IMR-90 (cell line): ENCODE results near the gene TMEM176B. TPM values are rescaled to one million over a fixed set of nuclear protein-coding genes. Genes with fewer than 3 reads are reported as not detected.

Experiments
- ATAC-seq: fragments of 200-7000 bp; cut with Tn5 transposase; 2 replicates; pipeline ENCODE4 v1.9.1; 2020; ENCODE audit warnings: low read depth, mild to moderate bottlenecking, moderate library complexity
- BruUV-seq: library from RNA; stranded (reverse); fragments of 400-500 nt; replicated peaks from 2 replicates; lab custom pipeline; 2021; lab: Mats Ljungman, UMichigan
- CTCF ChIA-PET: fragments of 300-600 bp; formaldehyde crosslinking; extraction: SDS; loops from one replicate; lab custom pipeline; 2021; ENCODE audit warnings: antibody characterized with exemption; lab: Yijun Ruan, JAX
- POLR2A ChIA-PET: fragments of 300-600 bp; sonication (Branson Sonifier 250); formaldehyde crosslinking; loops from one replicate; lab custom pipeline; 2022; ENCODE audit warnings: antibody characterized with exemption; ENCODE audit not compliant: unreplicated experiment; lab: Charles Lee
- DNase-seq: peaks from one replicate; pipeline ENCODE4 v3.0.0; 2013
- H2AFZ ChIP-seq: replicated peaks from 2 replicates; pipeline ENCODE3; 2013; ENCODE audit warnings: low read length, mild to moderate bottlenecking; ENCODE audit not compliant: poor library complexity
- H2AK5ac ChIP-seq: 2 replicates; pipeline ENCODE4 v1.6.1; 2013; ENCODE audit warnings: low read depth, low read length, inconsistent platforms
- H2AK9ac ChIP-seq: replicated peaks from 2 replicates; pipeline ENCODE3; 2013; ENCODE audit warnings: mild to moderate bottlenecking, low read depth, low read length, moderate library complexity; ENCODE audit not compliant: poor library complexity
- H2BK120ac ChIP-seq: 2 replicates; pipeline ENCODE4 v1.6.1; 2013; ENCODE audit warnings: low read depth, low read length, inconsistent platforms
- H2BK15ac ChIP-seq: 3 replicates; pipeline ENCODE4 v1.6.1; 2013; ENCODE audit warnings: low read depth, low read length, inconsistent platforms
- H2BK20ac ChIP-seq: 2 replicates; pipeline ENCODE4 v1.6.1; 2013; ENCODE audit warnings: low read depth, mild to moderate bottlenecking, inconsistent platforms, low read length, moderate library complexity
- H2BK5ac ChIP-seq: 2 replicates; pipeline ENCODE4 v1.6.1; 2013; ENCODE audit warnings: mild to moderate bottlenecking, low read depth, low read length, inconsistent platforms; ENCODE audit not compliant: poor library complexity, severe bottlenecking
- H3K14ac ChIP-seq: replicated peaks from 2 replicates; pipeline ENCODE4 v1.6.1; 2013; ENCODE audit warnings: low read depth, low read length, inconsistent platforms
- H3K18ac ChIP-seq: 2 replicates; pipeline ENCODE4 v1.6.1; 2013; ENCODE audit warnings: low read depth, low read length, control low read depth
- H3K23ac ChIP-seq: 2 replicates; pipeline ENCODE4 v1.6.1; 2013; ENCODE audit warnings: low read depth, low read length, inconsistent platforms
- H3K27ac ChIP-seq: 2 replicates; pipeline ENCODE4 v1.5.1; 2013; ENCODE audit warnings: mild to moderate bottlenecking, control low read depth, low read length; ENCODE audit not compliant: insufficient read depth
- H3K27me3 ChIP-seq: 2 replicates; pipeline ENCODE4 v1.6.1; 2013; ENCODE audit warnings: low read length; ENCODE audit not compliant: control insufficient read depth, insufficient read depth
- H3K36me3 ChIP-seq: 2 replicates; pipeline ENCODE4 v1.6.1; 2013; ENCODE audit warnings: low read length, mixed read lengths; ENCODE audit not compliant: control insufficient read depth, insufficient read depth
- H3K4ac ChIP-seq: 2 replicates; pipeline ENCODE4 v1.6.1; 2013; ENCODE audit warnings: low read depth, low read length, inconsistent platforms
- H3K4me1 ChIP-seq: 2 replicates; pipeline ENCODE4 v1.6.1; 2013; ENCODE audit warnings: low read length, mixed read lengths; ENCODE audit not compliant: control insufficient read depth, insufficient read depth
- H3K4me2 ChIP-seq: 2 replicates; pipeline ENCODE4 v1.6.1; 2013; ENCODE audit warnings: low read depth, mild to moderate bottlenecking, control low read depth, low read length, moderate library complexity
- H3K4me3 ChIP-seq: 2 replicates; pipeline ENCODE4 v1.5.1; 2013; ENCODE audit warnings: low read depth, mild to moderate bottlenecking, control low read depth, low read length, moderate library complexity; ENCODE audit not compliant: insufficient read depth
- H3K56ac ChIP-seq: 2 replicates; pipeline ENCODE4 v1.6.1; 2013; ENCODE audit warnings: low read length, inconsistent platforms; ENCODE audit not compliant: insufficient read depth; ENCODE audit errors: extremely low read depth
- H3K79me1 ChIP-seq, 2 experiments: 2 replicates each; pipeline ENCODE4 v1.6.1; 2013; ENCODE audit warnings: low read length in 2 of 2, inconsistent platforms in 1 of 2, low read depth in 1 of 2
- H3K9ac ChIP-seq: 2 replicates; pipeline ENCODE4 v1.6.1; 2013; ENCODE audit warnings: low read depth, low read length, control low read depth
- H3K9me1 ChIP-seq: 2 replicates; pipeline ENCODE4 v1.6.1; 2013; ENCODE audit warnings: low read length, inconsistent platforms; ENCODE audit not compliant: insufficient read depth
- H3K9me3 ChIP-seq: 2 replicates; pipeline ENCODE4 v1.6.1; 2013; ENCODE audit warnings: low read length; ENCODE audit not compliant: control insufficient read depth, insufficient read depth
- H4K20me1 ChIP-seq: 2 replicates; pipeline ENCODE4 v1.6.1; 2013; ENCODE audit warnings: low read length, inconsistent platforms; ENCODE audit not compliant: insufficient read depth
- H4K5ac ChIP-seq: 2 replicates; pipeline ENCODE4 v1.6.1; 2013; ENCODE audit warnings: mild to moderate bottlenecking, low read depth, low read length, control low read depth
- H4K8ac ChIP-seq, 2 experiments: 2 replicates each; pipeline ENCODE4 v1.6.1; 2013; ENCODE audit warnings: low read depth in 2 of 2, low read length in 2 of 2, control low read depth in 1 of 2, inconsistent platforms in 1 of 2
- H4K91ac ChIP-seq: 2 replicates; pipeline ENCODE4 v1.6.1; 2013; ENCODE audit warnings: low read depth, low read length, inconsistent platforms; ENCODE audit not compliant: insufficient read depth
- BHLHE40 ChIP-seq: fragments of 150-350 bp; IDR thresholded peaks from 2 replicates; pipeline ENCODE4 v1.6.1; 2016; ENCODE audit warnings: mild to moderate bottlenecking, low read depth, low read length
- MAFK ChIP-seq: IDR thresholded peaks from 2 replicates; pipeline ENCODE4 v1.6.1; 2012; ENCODE audit warnings: low read depth, low read length, improper control_type of control experiment
- POLR2A ChIP-seq: IDR thresholded peaks from 2 replicates; pipeline ENCODE4 v1.6.1; 2012; ENCODE audit warnings: mild to moderate bottlenecking, low read depth, low read length
- WGBS, 2 experiments: methylation state at CpG; one replicate each; pipeline versions ENCODE4 v1.1.5 to v1.1.7; 2013; ENCODE audit warnings: missing lambda C conversion rate in 2 of 2; ENCODE audit not compliant: insufficient read length in 1 of 2; ENCODE audit errors: extremely low coverage in 2 of 2; 5-methylcytosine and 5-hydroxymethylcytosine counted together
- dilution Hi-C: fragments of 300-500 bp; cut with HindIII; formaldehyde crosslinking; loops from one replicate; pipeline ENCODE4 v1.14.3; 2018; ENCODE audit warnings: low sequenced_read_pairs; ENCODE audit not compliant: unreplicated experiment
- in situ Hi-C: fragments of 300-500 bp; cut with MboI; formaldehyde crosslinking; loops from 3 replicates; pipeline ENCODE4 v1.14.3; 2019; ENCODE audit warnings: low sequenced_read_pairs, inconsistent platforms, mixed read lengths
- intact Hi-C: fragments of 100-400 bp; cut with micrococcal nuclease; formaldehyde crosslinking; loops from 2 replicates; pipeline ENCODE4 v1.10.0; 2022
- polyA plus RNA-seq, 3 experiments: library from polyadenylated mRNA; depleted of rRNA; stranded (reverse); fragments of >200 nt; gene quantifications; 2 replicates each; pipeline ENCODE4 v1.2.3, GENCODE V29; 2012; ENCODE audit warnings: low replicate concordance in 1 of 3
- total RNA-seq: library from RNA; depleted of rRNA; stranded (reverse); fragments of >200 nt; gene quantifications from 2 replicates; pipeline ENCODE4 v1.2.3, GENCODE V29; 2012

TMEM176B gene
- total and polyA plus RNA-seq, 2 of the 4 experiments (the other 2 are of a cell fraction), result not detected

- no peaks in the 10 kb centered on the region for H3K36me3 ChIP-seq
- ChIA-PET POLR2A (no interaction called here), CTCF (no interaction called here)
- no peak overlapping the region for H4K8ac ChIP-seq
- dilution Hi-C loops (no loop called here), intact Hi-C loops (no loop called here), in situ Hi-C loops (loop anchor here (25.0 kb wide), 1 partner anchor 436 kb away; the partner anchor contains the start of genes ACTR3C and LRRC61)
- H3K4me2 ChIP-seq, result no peak overlapping the region
- H3K4me1 ChIP-seq, result no peaks in the 10 kb centered on the region
- WGBS, 2 experiments, result no CpG with 5 or more reads among the region's 4 CpGs
- no peak overlapping the region for H3K14ac ChIP-seq
- H2BK20ac ChIP-seq, result no peak overlapping the region
- ATAC-seq (no peak), DNase-seq (no peak)
- BruUV-seq, result no TSS peak
- no peak overlapping the region for H4K5ac ChIP-seq
- H3K56ac ChIP-seq, result no peak overlapping the region
- no peak overlapping the region for H2AK9ac ChIP-seq
- H3K4me3 ChIP-seq, result no peak overlapping the region
- no peak overlapping the region for H3K27ac ChIP-seq
- H3K79me1 ChIP-seq, result no peaks in the 10 kb centered on the region
- no peak overlapping the region for H3K9ac ChIP-seq
- H2BK15ac ChIP-seq, result no peak overlapping the region
- H3K4ac ChIP-seq, result no peak overlapping the region
- H3K18ac ChIP-seq, result no peak overlapping the region
- H3K23ac ChIP-seq, result no peak overlapping the region
- no peaks in the 10 kb centered on the region for H3K9me1 ChIP-seq
- H2BK5ac ChIP-seq, result no peak overlapping the region
- no peaks in the 10 kb centered on the region for H4K20me1 ChIP-seq
- H4K91ac ChIP-seq, result no peak overlapping the region
- no peaks in the 10 kb centered on the region for H3K9me3 ChIP-seq
- no peak overlapping the region for H2AK5ac ChIP-seq
- no peak overlapping the region for H2BK120ac ChIP-seq
- no peaks in the 10 kb centered on the region; the same call in 1 of the 2 replicates for H3K27me3 ChIP-seq
- TF ChIP-seq BHLHE40 (no peak), POLR2A (no peak), MAFK (no peak)
- no peak overlapping the region for H2AFZ ChIP-seq
Measured at GRCh38 chr7:150748376-150748775, 51.8 kb downstream of the TMEM176B start.
